Cardiac fibroblast (primary cell): ENCODE results near the gene NELFB.

Experiments
- DNase-seq, 2 donors: peaks; one replicate each; pipeline versions ENCODE4 v3.0.0 to v3.0.0-alpha.2; 2010; ENCODE audit warnings: low read depth in 2 of 2
- H3K4me3 ChIP-seq, 2 donors: replicated peaks in 1 of 2; 1 replicate in 1 of 2; 2 replicates in 1 of 2; pipeline ENCODE4 v1.5.1; 2011; ENCODE audit warnings: low read depth in 2 of 2, low read length in 2 of 2, mild to moderate bottlenecking in 2 of 2, moderate library complexity in 1 of 2
- CTCF ChIP-seq: IDR thresholded peaks from one replicate; pipeline ENCODE4 v1.5.1; 2011; ENCODE audit warnings: low read depth, mild to moderate bottlenecking, low read length, inconsistent platforms

NELFB gene

DNA sequence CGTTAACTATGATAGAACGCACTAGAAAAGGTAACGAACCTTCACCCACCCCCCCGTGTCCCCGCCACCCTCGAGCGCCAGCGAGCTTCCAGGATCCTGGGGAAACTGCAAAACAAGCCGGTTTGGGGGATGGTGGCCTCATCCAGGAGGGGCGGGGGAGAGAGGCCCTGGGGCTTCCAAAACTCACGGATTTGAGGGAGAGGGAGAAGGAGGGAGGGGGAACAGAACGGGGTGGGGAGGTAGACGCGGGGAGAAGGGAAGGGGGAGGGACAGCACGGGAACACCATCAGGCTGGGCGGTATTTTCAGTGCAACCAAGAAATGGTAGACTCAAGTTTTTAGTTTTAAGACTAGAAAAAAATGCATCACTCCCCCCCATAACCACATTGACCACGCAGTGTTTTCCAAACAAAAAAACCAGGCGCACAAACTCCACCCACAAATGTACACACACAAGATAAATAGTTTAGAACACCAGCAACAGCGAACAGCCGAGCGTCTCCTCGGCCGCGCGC, 45.5 kb downstream of the NELFB start:
- peak; percentile 46 to 66 for DNase-seq

GRCh38 chr9:137301081-137301947, 46.2 kb downstream of the NELFB start:
- TF ChIP-seq CTCF = no peak
- peak; percentile 55 to 67 for DNase-seq
- peak overlapping the region; percentile 38 to 41 for H3K4me3 ChIP-seq

More for the DNA sequence above, 45.5 kb downstream of the NELFB start:
- no peak for TF ChIP-seq CTCF
- H3K4me3 ChIP-seq = peak overlapping the region; percentile 38

DNA sequence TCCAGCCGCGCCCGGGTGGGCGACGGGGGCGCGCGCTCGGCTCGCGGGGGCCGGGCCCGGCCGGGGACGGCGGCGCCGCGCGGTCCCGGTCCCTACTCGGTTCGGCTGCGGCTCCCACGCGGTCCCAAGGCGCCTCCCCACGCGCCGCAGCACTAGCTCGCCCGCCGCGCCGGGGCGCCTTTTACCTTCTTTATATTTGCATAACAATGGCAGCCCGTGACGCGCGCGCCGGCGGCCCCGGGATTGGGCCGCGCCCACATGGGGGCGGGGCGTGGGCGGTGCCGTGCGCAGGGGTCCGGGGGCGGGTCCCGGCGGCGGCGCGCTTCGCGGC, 47.0 kb downstream of the NELFB start, which contains the start of gene NRARP:
Gene NRARP, minus strand, starts transcription at position 154 of the 331 bp plus-strand sequence. CDS start 343 bp downstream, outside the sequence.
- DNase-seq = peak; percentile 77 to 84
- H3K4me3 ChIP-seq = peak within 1 kb of the TSS; percentile 41
- TF ChIP-seq CTCF = no peak

DNA sequence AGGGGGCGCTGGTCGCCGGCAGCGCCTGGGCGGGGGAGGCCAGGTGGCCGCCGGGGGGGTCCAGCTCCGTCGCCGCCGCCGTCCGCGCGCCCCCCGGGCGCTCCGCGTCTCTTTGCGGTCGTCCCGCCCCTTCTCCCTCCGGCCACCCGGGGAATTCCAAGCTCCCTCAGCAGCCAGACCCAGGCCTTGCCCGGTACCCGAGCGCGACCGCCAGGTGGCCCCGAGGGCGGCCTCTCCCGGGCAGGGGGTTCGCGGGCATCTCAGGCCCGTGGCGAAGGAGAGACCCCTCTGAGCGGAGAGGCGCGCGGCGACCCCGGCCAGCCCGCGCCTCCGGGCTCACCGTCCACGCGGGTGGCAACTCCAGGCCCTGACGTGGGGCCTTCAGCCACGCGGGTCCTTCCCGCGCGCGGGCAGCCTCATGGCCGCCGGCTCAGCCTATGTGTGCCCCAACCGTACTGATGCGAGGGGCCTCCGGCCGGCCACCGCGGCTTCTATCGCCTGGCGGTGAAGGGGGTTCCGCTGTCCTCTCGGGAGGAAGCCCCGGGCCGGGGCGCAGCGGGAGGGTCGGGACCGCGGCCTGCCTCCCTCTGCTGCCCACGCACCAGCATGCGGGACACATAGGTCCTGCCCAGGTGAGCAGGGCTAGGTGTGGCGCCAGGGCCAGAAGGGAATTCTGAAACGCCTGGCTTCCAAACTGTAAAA, 47.5 kb downstream of the NELFB start:
- peak in 1 of 2 donors; percentile 58 for DNase-seq
- H3K4me3 ChIP-seq = peak overlapping the region; percentile 16 to 41
- peak; percentile 61 for TF ChIP-seq CTCF

GRCh38 chr9:137303151-137303892, 48.2 kb downstream of the NELFB start:
- no peak for TF ChIP-seq CTCF
- H3K4me3 ChIP-seq = no peak overlapping the region
- DNase-seq = no peak

DNA sequence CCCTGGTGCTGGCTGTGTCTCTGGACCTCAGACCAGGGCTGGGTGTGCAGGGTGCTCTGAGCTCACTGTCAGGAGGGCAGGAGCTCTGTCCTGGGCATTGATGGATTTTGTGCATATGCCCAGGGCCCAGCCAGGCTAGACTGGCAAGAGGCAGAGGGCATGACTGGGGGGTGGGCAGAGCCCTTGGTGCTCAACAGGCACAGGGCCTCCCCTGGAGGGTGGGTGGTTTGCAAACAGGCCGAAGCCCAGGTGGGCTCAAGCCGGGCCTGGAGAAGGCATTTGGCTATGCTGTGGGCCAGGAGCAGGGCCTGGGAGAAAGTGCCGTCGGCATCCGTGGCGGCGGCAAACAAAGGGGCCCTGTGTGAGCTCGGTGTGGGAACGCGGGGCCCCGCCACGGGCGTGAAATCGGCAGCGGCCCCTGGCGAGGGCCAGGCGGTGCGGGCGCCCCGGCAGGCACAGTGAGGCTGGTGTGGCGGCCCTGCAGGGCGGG, 48.8 kb downstream of the NELFB start:
- no peak for TF ChIP-seq CTCF
- H3K4me3 ChIP-seq = no peak overlapping the region
- DNase-seq = no peak
